ENCODE results near the gene CCDC40.

DNA sequence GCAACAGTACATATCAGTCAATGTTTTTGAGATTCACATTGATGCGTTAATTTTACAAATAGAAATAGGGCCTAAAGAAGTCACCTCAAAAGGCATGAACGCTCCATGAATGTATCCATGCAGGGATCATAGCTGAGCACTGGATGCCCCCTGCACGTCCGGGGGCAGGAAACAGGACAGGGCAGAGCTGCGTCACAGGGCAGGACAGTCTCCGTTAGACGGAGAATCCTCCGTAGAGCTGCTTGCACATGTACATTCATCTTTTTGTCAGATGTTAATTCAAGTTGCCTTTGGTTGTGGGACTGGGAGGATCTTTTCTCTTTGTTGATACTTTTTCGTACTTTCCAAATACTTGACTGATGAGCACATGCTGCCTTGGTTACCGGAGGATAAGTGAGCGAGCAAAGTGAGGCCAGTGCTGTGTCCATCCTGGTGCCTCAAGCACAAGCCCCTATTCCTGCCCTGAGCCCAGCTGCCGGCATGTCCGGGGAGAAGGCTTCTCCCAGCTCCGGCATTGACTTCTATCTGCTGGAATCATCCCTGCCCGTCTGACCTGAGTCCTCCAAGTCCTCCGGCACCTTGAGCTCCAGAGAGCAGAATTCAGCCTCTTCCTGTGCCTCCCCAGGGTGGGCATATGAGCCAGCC lies 80.0 kb downstream of the CCDC40 start:
- TF ChIP-seq, protein P1, sequence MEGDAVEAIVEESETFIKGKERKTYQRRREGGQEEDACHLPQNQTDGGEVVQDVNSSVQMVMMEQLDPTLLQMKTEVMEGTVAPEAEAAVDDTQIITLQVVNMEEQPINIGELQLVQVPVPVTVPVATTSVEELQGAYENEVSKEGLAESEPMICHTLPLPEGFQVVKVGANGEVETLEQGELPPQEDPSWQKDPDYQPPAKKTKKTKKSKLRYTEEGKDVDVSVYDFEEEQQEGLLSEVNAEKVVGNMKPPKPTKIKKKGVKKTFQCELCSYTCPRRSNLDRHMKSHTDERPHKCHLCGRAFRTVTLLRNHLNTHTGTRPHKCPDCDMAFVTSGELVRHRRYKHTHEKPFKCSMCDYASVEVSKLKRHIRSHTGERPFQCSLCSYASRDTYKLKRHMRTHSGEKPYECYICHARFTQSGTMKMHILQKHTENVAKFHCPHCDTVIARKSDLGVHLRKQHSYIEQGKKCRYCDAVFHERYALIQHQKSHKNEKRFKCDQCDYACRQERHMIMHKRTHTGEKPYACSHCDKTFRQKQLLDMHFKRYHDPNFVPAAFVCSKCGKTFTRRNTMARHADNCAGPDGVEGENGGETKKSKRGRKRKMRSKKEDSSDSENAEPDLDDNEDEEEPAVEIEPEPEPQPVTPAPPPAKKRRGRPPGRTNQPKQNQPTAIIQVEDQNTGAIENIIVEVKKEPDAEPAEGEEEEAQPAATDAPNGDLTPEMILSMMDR (conservative IDR thresholded peaks at IDR 0.05; ENCODE audit: low read length), result no peak
- no peak for TF ChIP-seq EZH2phosphoT487 (IDR thresholded peaks at IDR 0.05; ENCODE audit: borderline replicate concordance, low read depth, low read length)
